ENCODE data around the gene RPIA. TPM values are rescaled to one million over a fixed set of nuclear protein-coding genes. Genes with fewer than 3 reads are reported as not detected.
"Not testable (repeated sequence)": the region's sequence is repeated elsewhere in the genome, so short reads cannot be mapped to it uniquely, and the experiment has no call there.

RPIA gene
- polyA plus RNA-seq, 1 experiment: 10.9 TPM

GRCh38 chr2:88754585-88755320 lies 63.3 kb downstream of the RPIA start:
- ChIA-PET CTCF (interaction anchor here (0.7 to 4.7 kb wide), 3 partner anchors 14 to 126 kb away, joined by 3 to 35 read pairs (median 3); no protein-coding TSS in a partner anchor), POLR2A (no interaction called here)
- TF ChIP-seq CTCF (IDR thresholded peaks at IDR 0.05; ENCODE audit: low read depth, low read length): no peak
- Histone ChIP-seq H3K27me3 (ENCODE audit: control insufficient read depth, insufficient read depth, low read length) (no peaks in the 10 kb centered on the region), H3K9me3 (ENCODE audit: control insufficient read depth, insufficient read depth, low read length) (peaks cover 3% of the 10 kb centered on the region; the same call in 1 of the 2 replicates), H3K4me3 (ENCODE audit: low read depth, low read length) (no peak overlapping the region), H3K27ac (ENCODE audit: low read depth, low read length) (no peak overlapping the region)
- DNase-seq (ENCODE audit: low read depth, low spot score): no peak

- POLR2A ChIA-PET: no interaction called here
- CTCF ChIA-PET: no interaction called here
- DNase-seq (ENCODE audit: low read depth, low spot score): no peak
These were observed 64.4 kb downstream of the RPIA start for GRCh38 chr2:88755836-88756235.

GRCh38 chr2:88757025-88757424 lies 65.6 kb downstream of the RPIA start:
- Histone ChIP-seq H3K27ac (ENCODE audit: low read depth, low read length) (no peak overlapping the region), H3K4me3 (ENCODE audit: low read depth, low read length) (no peak overlapping the region), H3K27me3 (ENCODE audit: control insufficient read depth, insufficient read depth, low read length) (no peaks in the 10 kb centered on the region), H3K9me3 (ENCODE audit: control insufficient read depth, insufficient read depth, low read length) (peaks cover 3% of the 10 kb centered on the region; the same call in 1 of the 2 replicates)
- no peak for TF ChIP-seq CTCF (IDR thresholded peaks at IDR 0.05; ENCODE audit: low read depth, low read length)
- DNase-seq (ENCODE audit: low read depth, low spot score): no peak
- ChIA-PET CTCF (no interaction called here), POLR2A (no interaction called here)

More at GRCh38 chr2:88755836-88756235, 64.4 kb downstream of the RPIA start:
- H3K9me3 ChIP-seq (ENCODE audit: control insufficient read depth, insufficient read depth, low read length): peaks cover 3% of the 10 kb centered on the region; the same call in 1 of the 2 replicates
- H3K27me3 ChIP-seq (ENCODE audit: control insufficient read depth, insufficient read depth, low read length): no peaks in the 10 kb centered on the region
- TF ChIP-seq CTCF (IDR thresholded peaks at IDR 0.05; ENCODE audit: low read depth, low read length): no peak
- no peak overlapping the region for H3K4me3 ChIP-seq (ENCODE audit: low read depth, low read length)
- no peak overlapping the region for H3K27ac ChIP-seq (ENCODE audit: low read depth, low read length)

GRCh38 chr2:88758702-88759101 lies 67.2 kb downstream of the RPIA start:
- POLR2A ChIA-PET; H3K27me3 ChIP-seq (ENCODE audit: control insufficient read depth, insufficient read depth, low read length); H3K4me3 ChIP-seq (ENCODE audit: low read depth, low read length); DNase-seq (ENCODE audit: low read depth, low spot score); H3K27ac ChIP-seq (ENCODE audit: low read depth, low read length); H3K9me3 ChIP-seq (ENCODE audit: control insufficient read depth, insufficient read depth, low read length): not testable (repeated sequence)
- CTCF ChIA-PET: interaction anchor here (1.1 kb wide), 1 partner anchor 18 kb away, joined by 3 read pairs; no protein-coding TSS in a partner anchor

- POLR2A ChIA-PET: no interaction called here
- no peak for DNase-seq (ENCODE audit: low read depth, low spot score)
- Histone ChIP-seq H3K9me3 (ENCODE audit: control insufficient read depth, insufficient read depth, low read length) (peaks cover 8% of the 10 kb centered on the region; the same call in 1 of the 2 replicates), H3K4me3 (ENCODE audit: low read depth, low read length) (no peak overlapping the region), H3K27ac (ENCODE audit: low read depth, low read length) (no peak overlapping the region), H3K27me3 (ENCODE audit: control insufficient read depth, insufficient read depth, low read length) (peaks cover 9% of the 10 kb centered on the region)
- no peak for TF ChIP-seq CTCF (IDR thresholded peaks at IDR 0.05; ENCODE audit: low read depth, low read length)
- CTCF ChIA-PET: no interaction called here
These were observed 69.5 kb downstream of the RPIA start for GRCh38 chr2:88760819-88761598.

All from AG04450 (cell line).